ENCODE results near the gene NXPE4. TPM values are rescaled to one million over a fixed set of nuclear protein-coding genes. Genes with fewer than 3 reads are reported as not detected.
"Not testable (repeated sequence)": the region's sequence is repeated elsewhere in the genome, so short reads cannot be mapped to it uniquely, and the experiment has no call there.

Gene NXPE4
- total RNA-seq, 4 donors from 2014 or later: 0.29 TPM; not detected in 3

DNA sequence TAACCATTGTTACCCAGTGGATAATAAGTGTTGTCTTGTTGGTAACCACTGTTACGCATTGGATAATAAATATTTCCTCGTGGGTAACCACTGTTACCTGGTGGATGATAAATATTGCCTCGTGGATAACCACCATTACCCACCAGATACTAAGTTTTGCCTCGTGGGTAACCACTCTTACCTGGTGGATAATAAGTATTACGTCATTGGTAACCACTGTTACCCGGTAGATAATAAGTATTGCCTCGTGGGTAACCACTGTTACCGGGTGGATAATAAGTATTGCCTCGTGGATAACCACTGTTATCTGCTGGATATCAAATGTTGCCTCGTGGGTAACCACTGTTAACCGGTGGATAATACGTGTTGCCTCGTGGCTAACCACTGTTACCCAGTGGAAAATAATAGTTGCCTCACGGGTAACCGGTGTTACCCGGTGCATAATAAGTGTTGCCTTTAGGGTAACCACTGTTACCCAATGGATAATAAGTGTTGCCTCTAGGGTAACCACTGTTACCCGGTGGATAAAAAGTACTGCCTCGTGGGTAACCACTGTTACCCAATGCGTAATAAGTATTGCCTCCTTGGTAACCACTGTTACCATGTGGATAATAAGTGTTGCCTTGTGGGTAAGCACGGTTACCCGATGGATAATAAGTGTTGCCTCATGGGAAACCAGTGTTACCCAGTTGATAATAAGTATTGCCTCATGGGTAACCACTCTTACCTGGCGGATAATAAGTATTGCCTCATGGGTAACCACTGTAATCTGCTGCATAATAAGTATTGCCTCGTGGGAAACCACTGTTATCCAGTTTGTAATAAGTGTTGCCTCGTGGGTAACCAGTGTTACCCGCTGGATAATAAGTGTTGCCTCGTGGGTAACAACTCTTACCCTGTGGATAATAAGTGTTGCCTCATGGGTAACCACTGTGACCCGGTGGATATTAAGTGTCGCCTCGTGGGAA lies 21.9 kb upstream of the NXPE4 start:
- Histone ChIP-seq H3K27ac (no peak overlapping the region), H3K36me3 (no peaks in the 10 kb centered on the region), H3K4me1 (no peaks in the 10 kb centered on the region), H3K4me3 (no peak overlapping the region), H3K9me3 (peaks cover 0 to 3% of the 10 kb centered on the region in 2 donors), H3K27me3 (no peaks in the 10 kb centered on the region)
- no peak for TF ChIP-seq POLR2A (IDR thresholded peaks at IDR 0.05)
- TF ChIP-seq, protein P1, sequence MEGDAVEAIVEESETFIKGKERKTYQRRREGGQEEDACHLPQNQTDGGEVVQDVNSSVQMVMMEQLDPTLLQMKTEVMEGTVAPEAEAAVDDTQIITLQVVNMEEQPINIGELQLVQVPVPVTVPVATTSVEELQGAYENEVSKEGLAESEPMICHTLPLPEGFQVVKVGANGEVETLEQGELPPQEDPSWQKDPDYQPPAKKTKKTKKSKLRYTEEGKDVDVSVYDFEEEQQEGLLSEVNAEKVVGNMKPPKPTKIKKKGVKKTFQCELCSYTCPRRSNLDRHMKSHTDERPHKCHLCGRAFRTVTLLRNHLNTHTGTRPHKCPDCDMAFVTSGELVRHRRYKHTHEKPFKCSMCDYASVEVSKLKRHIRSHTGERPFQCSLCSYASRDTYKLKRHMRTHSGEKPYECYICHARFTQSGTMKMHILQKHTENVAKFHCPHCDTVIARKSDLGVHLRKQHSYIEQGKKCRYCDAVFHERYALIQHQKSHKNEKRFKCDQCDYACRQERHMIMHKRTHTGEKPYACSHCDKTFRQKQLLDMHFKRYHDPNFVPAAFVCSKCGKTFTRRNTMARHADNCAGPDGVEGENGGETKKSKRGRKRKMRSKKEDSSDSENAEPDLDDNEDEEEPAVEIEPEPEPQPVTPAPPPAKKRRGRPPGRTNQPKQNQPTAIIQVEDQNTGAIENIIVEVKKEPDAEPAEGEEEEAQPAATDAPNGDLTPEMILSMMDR (IDR thresholded peaks at IDR 0.05): no peak
- DNase-seq: no peak
- intact Hi-C loops (cut with DNase I; ENCODE audit: low total_unique reads): no loop called here

DNA sequence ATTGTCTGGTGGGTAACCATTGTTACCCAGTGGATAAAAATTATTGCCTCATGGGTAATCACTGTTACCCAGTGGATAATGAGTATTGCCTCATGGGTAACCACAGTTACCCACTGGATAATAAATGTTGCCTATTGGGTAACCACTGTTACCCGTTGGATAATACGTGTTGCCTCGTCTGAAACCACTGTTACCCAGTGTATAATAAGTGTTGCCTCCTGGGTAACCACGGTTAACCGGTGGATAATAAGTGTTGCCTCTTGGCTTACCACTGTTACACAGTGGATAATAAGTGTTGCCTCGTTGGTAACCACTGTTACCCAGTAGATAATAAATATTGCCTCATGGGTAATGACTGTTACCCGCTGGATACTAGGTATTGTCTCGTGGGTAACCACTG lies 20.9 kb upstream of the NXPE4 start:
- H3K4me1 ChIP-seq: no peaks in the 10 kb centered on the region
- peaks cover 0 to 3% of the 10 kb centered on the region in 2 donors for H3K9me3 ChIP-seq
- intact Hi-C loops (cut with DNase I; ENCODE audit: low total_unique reads): no loop called here
- no peak for DNase-seq
- TF ChIP-seq POLR2A (IDR thresholded peaks at IDR 0.05): no peak
- TF ChIP-seq, protein P1 (IDR thresholded peaks at IDR 0.05): no peak
- no peaks in the 10 kb centered on the region for H3K27me3 ChIP-seq
- no peak overlapping the region for H3K4me3 ChIP-seq
- no peak overlapping the region for H3K27ac ChIP-seq
- no peaks in the 10 kb centered on the region for H3K36me3 ChIP-seq

DNA sequence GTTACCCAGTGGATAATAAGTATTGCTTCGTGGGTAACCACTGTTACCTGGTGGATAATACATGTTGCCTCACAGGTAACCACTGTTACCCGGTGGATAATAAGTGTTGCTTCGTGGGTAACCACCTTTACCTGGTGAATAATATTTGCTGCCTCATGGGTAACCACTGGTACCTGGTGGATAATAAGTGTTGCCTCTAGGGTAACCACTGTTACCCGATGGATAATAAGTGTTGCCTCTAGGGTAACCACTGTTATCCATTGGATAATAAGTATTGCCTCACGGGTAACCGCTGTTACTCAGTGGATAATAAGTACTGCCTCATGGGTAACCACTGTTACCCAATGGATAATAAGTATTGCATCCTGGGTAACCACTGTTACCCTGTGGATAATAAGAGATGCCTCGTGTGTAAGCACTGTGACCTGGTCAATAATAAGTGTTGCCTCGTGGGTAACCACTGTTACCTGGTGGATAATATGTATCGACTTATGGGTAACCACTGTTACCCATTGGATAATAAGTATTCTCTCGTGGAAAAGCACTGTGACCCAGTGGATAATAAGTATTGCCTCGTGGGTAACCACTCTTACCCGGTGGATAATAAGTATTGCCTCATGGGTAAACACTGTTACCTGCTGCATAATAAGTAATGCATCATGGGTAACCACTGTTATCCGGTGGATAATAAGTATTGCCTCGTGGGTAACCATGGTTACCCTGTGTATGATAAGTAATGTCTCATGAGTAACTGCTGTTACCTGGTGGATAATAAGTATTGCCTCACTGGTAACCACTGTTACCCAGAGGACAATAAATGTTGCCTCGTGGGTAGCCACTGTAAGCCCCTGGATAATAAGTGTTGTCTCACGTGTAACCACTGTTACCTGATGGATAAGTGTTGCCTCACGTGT lies 20.1 kb upstream of the NXPE4 start:
- Histone ChIP-seq H3K27ac (no peak overlapping the region), H3K9me3 (peaks cover 0 to 3% of the 10 kb centered on the region in 2 donors), H3K36me3 (no peaks in the 10 kb centered on the region), H3K27me3 (no peaks in the 10 kb centered on the region), H3K4me1 (no peaks in the 10 kb centered on the region), H3K4me3 (no peak overlapping the region)
- intact Hi-C loops (cut with DNase I; ENCODE audit: low total_unique reads): no loop called here
- no peak for DNase-seq
- no peak for TF ChIP-seq POLR2A (IDR thresholded peaks at IDR 0.05)
- TF ChIP-seq, protein P1 (IDR thresholded peaks at IDR 0.05): no peak

DNA sequence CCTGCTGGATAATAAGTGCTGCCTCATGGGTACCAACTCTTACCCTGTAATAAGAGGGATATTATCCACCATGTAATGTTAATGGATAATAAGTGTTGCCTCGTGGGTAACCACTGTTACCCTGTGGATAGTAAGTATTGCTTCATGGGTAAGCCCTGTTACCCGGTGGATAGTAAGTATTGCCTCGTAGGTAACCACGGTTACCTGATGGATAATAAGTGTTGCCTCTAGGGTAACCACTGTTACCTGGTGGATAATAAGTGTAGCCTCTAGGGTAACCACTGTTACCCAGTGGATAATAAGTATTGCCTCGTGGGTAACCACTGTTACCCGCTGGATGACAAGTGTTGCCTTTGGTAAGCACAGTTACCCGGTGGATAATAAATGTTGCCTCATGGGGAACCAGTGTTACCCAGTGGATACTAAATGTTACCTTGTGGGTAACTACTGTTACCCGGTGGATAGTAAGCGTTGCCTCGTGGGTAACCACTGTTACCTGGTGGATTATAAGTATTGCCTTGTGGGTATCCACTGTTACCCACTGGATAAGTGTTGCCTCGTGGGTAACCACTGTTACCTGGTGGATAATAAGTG lies 18.6 kb upstream of the NXPE4 start:
- peaks cover 0 to 3% of the 10 kb centered on the region in 2 donors for H3K9me3 ChIP-seq
- no peak overlapping the region for H3K4me3 ChIP-seq
- H3K36me3 ChIP-seq: no peaks in the 10 kb centered on the region
- H3K27me3 ChIP-seq: no peaks in the 10 kb centered on the region
- intact Hi-C loops (cut with DNase I; ENCODE audit: low total_unique reads): no loop called here
- TF ChIP-seq, protein P1 (IDR thresholded peaks at IDR 0.05): no peak
- no peak for TF ChIP-seq POLR2A (IDR thresholded peaks at IDR 0.05)
- H3K27ac ChIP-seq: no peak overlapping the region
- DNase-seq: no peak
- no peaks in the 10 kb centered on the region for H3K4me1 ChIP-seq

DNA sequence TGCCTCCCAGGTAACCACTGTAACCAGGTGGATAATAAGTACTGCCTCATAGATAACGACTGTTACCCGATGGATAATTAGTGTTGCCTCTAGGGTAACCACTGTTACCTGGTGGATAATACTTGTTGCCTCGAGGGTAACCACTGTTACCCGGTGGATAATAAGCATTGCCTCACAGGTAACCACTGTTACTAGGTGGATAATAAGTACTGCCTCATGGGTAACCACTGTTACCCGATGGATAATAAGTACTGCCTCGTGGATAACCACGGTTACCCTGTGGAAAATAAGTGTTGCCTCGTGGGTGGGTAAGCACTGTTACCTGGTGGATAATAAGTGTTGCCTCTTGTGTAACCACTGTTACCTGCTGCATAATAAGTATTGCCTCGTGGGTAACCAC lies 17.5 kb upstream of the NXPE4 start:
- H3K36me3 ChIP-seq; intact Hi-C loops (cut with DNase I; ENCODE audit: low total_unique reads); DNase-seq: not testable (repeated sequence)

More for the DNA sequence above, 17.5 kb upstream of the NXPE4 start:
- not testable (repeated sequence) for H3K4me1 ChIP-seq, H3K27me3 ChIP-seq, H3K4me3 ChIP-seq, H3K27ac ChIP-seq, H3K9me3 ChIP-seq
